ENCODE data around the gene KIF26B.

Gene KIF26B

GRCh38 chr1:245156736-245157505 lies 2.1 kb downstream of the KIF26B start:
- H3K4me3 ChIP-seq (ENCODE audit: low read depth, low read length), result peak overlapping the region; percentile 78
- no peaks in the 10 kb centered on the region for H3K36me3 ChIP-seq (replicated peaks)
- TF ChIP-seq, protein P1, sequence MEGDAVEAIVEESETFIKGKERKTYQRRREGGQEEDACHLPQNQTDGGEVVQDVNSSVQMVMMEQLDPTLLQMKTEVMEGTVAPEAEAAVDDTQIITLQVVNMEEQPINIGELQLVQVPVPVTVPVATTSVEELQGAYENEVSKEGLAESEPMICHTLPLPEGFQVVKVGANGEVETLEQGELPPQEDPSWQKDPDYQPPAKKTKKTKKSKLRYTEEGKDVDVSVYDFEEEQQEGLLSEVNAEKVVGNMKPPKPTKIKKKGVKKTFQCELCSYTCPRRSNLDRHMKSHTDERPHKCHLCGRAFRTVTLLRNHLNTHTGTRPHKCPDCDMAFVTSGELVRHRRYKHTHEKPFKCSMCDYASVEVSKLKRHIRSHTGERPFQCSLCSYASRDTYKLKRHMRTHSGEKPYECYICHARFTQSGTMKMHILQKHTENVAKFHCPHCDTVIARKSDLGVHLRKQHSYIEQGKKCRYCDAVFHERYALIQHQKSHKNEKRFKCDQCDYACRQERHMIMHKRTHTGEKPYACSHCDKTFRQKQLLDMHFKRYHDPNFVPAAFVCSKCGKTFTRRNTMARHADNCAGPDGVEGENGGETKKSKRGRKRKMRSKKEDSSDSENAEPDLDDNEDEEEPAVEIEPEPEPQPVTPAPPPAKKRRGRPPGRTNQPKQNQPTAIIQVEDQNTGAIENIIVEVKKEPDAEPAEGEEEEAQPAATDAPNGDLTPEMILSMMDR (IDR thresholded peaks at IDR 0.05; ENCODE audit: low read depth, low read length, missing control alignments), result no peak
- H3K27me3 ChIP-seq (replicated peaks), result no peaks in the 10 kb centered on the region
- DNase-seq, result peak; percentile 37
- in situ Hi-C loops (cut with HindIII; ENCODE audit: low pct_ligation_motif_present, low sequenced_read_pairs), result no loop called here
- H3K27ac ChIP-seq, result no peak overlapping the region

- TF ChIP-seq, protein P1 (IDR thresholded peaks at IDR 0.05; ENCODE audit: low read depth, low read length, missing control alignments), result no peak
- no peaks in the 10 kb centered on the region for H3K27me3 ChIP-seq (replicated peaks)
- no peaks in the 10 kb centered on the region for H3K36me3 ChIP-seq (replicated peaks)
- in situ Hi-C loops (cut with HindIII; ENCODE audit: low pct_ligation_motif_present, low sequenced_read_pairs), result no loop called here
- DNase-seq, result no peak
- no peak overlapping the region for H3K27ac ChIP-seq
- no peak overlapping the region for H3K4me3 ChIP-seq (ENCODE audit: low read depth, low read length)
These were observed 4.1 kb downstream of the KIF26B start for GRCh38 chr1:245158913-245159312.

GRCh38 chr1:245160288-245160687 lies 5.5 kb downstream of the KIF26B start:
- no peak for DNase-seq
- in situ Hi-C loops (cut with HindIII; ENCODE audit: low pct_ligation_motif_present, low sequenced_read_pairs), result no loop called here
- TF ChIP-seq, protein P1 (IDR thresholded peaks at IDR 0.05; ENCODE audit: low read depth, low read length, missing control alignments), result no peak
- Histone ChIP-seq H3K27me3 (replicated peaks) (no peaks in the 10 kb centered on the region), H3K4me3 (ENCODE audit: low read depth, low read length) (no peak overlapping the region), H3K27ac (no peak overlapping the region), H3K36me3 (replicated peaks) (no peaks in the 10 kb centered on the region)

DNA sequence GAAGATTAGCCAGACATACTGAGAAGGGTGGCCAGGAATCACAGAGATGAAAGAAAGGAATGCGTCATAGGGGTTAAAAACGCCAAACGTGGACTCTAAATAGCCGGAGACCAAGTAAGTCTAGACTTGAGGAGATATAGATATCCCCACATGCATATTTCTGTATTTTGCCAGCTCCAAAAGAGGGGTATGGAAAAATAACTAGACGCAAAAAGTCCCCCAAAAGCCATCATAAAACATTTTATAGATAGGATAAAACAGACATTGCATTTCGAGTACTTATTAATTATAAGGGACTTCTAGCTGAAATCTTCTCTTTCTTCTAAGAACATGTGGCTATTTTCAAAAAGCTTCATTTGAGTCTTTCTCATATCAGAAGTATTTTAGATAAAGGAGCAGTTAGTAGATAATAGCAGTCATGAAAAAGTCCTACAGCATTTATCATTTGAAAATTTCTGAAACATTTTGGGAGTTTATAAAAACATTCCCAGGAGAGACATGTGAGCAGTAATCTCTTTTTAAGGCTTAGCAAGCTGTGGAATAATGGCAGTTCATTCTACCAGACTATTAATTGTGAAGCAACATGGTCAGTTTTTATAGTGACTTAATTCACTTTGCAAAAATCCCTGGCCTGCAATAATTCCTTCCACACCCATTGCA lies 6.1 kb downstream of the KIF26B start:
- Histone ChIP-seq H3K4me3 (ENCODE audit: low read depth, low read length) (no peak overlapping the region), H3K36me3 (replicated peaks) (no peaks in the 10 kb centered on the region), H3K27me3 (replicated peaks) (no peaks in the 10 kb centered on the region), H3K27ac (no peak overlapping the region)
- in situ Hi-C loops (cut with HindIII; ENCODE audit: low pct_ligation_motif_present, low sequenced_read_pairs), result no loop called here
- TF ChIP-seq, protein P1 (IDR thresholded peaks at IDR 0.05; ENCODE audit: low read depth, low read length, missing control alignments), result no peak
- no peak for DNase-seq

- in situ Hi-C loops (cut with HindIII; ENCODE audit: low pct_ligation_motif_present, low sequenced_read_pairs), result no loop called here
- Histone ChIP-seq H3K4me3 (ENCODE audit: low read depth, low read length) (no peak overlapping the region), H3K36me3 (replicated peaks) (no peaks in the 10 kb centered on the region), H3K27ac (no peak overlapping the region), H3K27me3 (replicated peaks) (no peaks in the 10 kb centered on the region)
- TF ChIP-seq, protein P1 (IDR thresholded peaks at IDR 0.05; ENCODE audit: low read depth, low read length, missing control alignments), result no peak
- no peak for DNase-seq
These were observed 7.1 kb downstream of the KIF26B start for GRCh38 chr1:245161866-245162265.

All from brain microvascular endothelial cell (primary cell).